MCF 10A (cell line): ENCODE measurements around the gene ANKAR. TPM values are rescaled to one million over a fixed set of nuclear protein-coding genes. Genes with fewer than 3 reads are reported as not detected.
"Not testable (repeated sequence)": the region's sequence is repeated elsewhere in the genome, so short reads cannot be mapped to it uniquely, and the experiment has no call there.

Experiments used
- BruUV-seq: library from RNA; stranded (reverse); fragments of 400-500 nt; replicated peaks from 2 replicates; lab custom pipeline; 2021; lab: Mats Ljungman, UMichigan
- CTCF ChIA-PET: fragments of 300-600 bp; sonication (Branson Sonifier 250); formaldehyde crosslinking; extraction: SDS; loops from one replicate; lab custom pipeline; 2021; ENCODE audit warnings: antibody characterized with exemption, inconsistent platforms; lab: Yijun Ruan, JAX
- POLR2A ChIA-PET: fragments of 300-600, 350-650 bp; sonication (Branson Sonifier 250); formaldehyde crosslinking; extraction: SDS; loops from one replicate; lab custom pipeline; 2020; ENCODE audit warnings: antibody characterized with exemption, inconsistent platforms; lab: Yijun Ruan, JAX
- DNase-seq: peaks from one replicate; pipeline ENCODE4 v3.0.0-alpha.2; 2018; ENCODE audit not compliant: unreplicated experiment
- H3K27ac Mint-ChIP-seq: one replicate; pipeline ENCODE4 v1.8.0; 2022; ENCODE audit warnings: mild to moderate bottlenecking, low read depth, mixed read lengths; ENCODE audit not compliant: unreplicated experiment
- H3K27me3 Mint-ChIP-seq: one replicate; pipeline ENCODE4 v1.8.0; 2022; ENCODE audit warnings: mixed read lengths; ENCODE audit not compliant: insufficient read depth, unreplicated experiment
- H3K36me3 Mint-ChIP-seq: one replicate; pipeline ENCODE4 v1.8.0; 2022; ENCODE audit warnings: mild to moderate bottlenecking, moderate library complexity, mixed read lengths; ENCODE audit not compliant: insufficient read depth, unreplicated experiment
- H3K4me1 Mint-ChIP-seq: one replicate; pipeline ENCODE4 v1.8.0; 2022; ENCODE audit warnings: mixed read lengths; ENCODE audit not compliant: insufficient read depth, unreplicated experiment
- H3K4me3 Mint-ChIP-seq: one replicate; pipeline ENCODE4 v1.8.0; 2022; ENCODE audit warnings: mild to moderate bottlenecking, moderate library complexity, mixed read lengths; ENCODE audit not compliant: unreplicated experiment
- H3K9me3 Mint-ChIP-seq: one replicate; pipeline ENCODE4 v1.8.0; 2022; ENCODE audit warnings: mixed read lengths; ENCODE audit not compliant: unreplicated experiment
- intact Hi-C: fragments of 100-400 bp; cut with micrococcal nuclease; formaldehyde crosslinking; loops from 2 replicates; pipeline ENCODE4 v1.14.1; 2022
- total RNA-seq: library from RNA; stranded (reverse); gene quantifications from 2 replicates; pipeline ENCODE4 v1.2.3, GENCODE V29; 2022
- TF ChIP-seq, protein P1 (sequence below): fragments of 200-600 bp; IDR thresholded peaks from one replicate; pipeline ENCODE4 v1.8.0; 2022; ENCODE audit warnings: antibody characterized with exemption, mild to moderate bottlenecking; ENCODE audit not compliant: unreplicated experiment

ANKAR gene
- total RNA-seq, 1 experiment from 2014 or later, result 4.6 TPM

DNA sequence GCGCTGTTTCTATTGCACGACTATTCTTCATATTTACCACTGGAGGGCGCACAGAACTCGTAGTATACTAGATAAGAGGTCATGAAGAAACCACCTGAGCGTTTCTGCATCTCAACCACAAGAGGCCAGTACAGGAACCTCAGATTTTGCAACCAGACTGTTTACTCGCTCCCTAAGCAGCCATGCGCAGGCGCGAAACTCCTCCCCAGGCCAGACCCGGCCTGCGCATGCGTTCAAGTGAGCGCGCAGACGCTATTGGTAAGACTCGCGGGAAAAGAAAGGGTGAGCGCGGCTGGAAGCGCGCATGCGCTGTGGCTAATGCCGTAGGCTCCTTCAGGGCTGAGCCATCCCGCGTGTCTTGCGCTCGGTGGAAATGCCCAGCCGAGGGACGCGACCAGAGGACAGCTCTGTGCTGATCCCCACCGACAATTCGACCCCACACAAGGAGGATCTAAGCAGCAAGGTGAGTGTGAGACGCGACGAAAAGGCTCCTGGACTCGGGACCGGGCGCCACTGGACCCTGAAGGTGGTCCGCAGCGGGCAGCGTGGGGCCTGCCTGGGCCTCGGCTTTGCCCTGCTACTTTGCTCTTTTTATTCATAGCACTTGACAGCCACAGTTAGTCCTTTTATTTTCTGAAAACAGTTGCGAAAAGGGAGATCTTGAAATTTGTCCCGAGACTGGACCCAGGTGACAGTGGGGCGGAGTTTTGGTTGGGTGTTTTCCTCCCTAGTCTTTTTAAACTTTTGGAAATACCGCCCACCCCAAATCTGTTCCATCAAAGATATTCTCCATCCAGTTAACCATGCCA lies 13.1 kb upstream of the ANKAR start, which contains the start of gene ASNSD1:
Gene ASNSD1 (plus strand): TSS at position 312 of the 809 bp plus-strand sequence. CDS start 4,674 bp downstream, outside the sequence.
- peaks cover 6% of the 10 kb centered on the region for H3K36me3 Mint-ChIP-seq
- H3K4me1 Mint-ChIP-seq, result peaks cover 5% of the 10 kb centered on the region
- no peak within 1 kb of the TSS for H3K27ac Mint-ChIP-seq
- no peaks in the 10 kb centered on the region for H3K9me3 Mint-ChIP-seq
- ChIA-PET CTCF (interaction anchor here (0.6 to 8.9 kb wide), 42 partner anchors 8 to 1139 kb away, joined by 3 to 123 read pairs (median 4); partner anchors contain the start of genes ANKAR and OSGEPL1), POLR2A (interaction anchor here (0.5 to 5.7 kb wide), 14 partner anchors 11 to 137 kb away, joined by 3 to 59 read pairs (median 4); partner anchors contain the start of genes ANKAR, ORMDL1, OSGEPL1 and PMS1)
- TF ChIP-seq, protein P1, sequence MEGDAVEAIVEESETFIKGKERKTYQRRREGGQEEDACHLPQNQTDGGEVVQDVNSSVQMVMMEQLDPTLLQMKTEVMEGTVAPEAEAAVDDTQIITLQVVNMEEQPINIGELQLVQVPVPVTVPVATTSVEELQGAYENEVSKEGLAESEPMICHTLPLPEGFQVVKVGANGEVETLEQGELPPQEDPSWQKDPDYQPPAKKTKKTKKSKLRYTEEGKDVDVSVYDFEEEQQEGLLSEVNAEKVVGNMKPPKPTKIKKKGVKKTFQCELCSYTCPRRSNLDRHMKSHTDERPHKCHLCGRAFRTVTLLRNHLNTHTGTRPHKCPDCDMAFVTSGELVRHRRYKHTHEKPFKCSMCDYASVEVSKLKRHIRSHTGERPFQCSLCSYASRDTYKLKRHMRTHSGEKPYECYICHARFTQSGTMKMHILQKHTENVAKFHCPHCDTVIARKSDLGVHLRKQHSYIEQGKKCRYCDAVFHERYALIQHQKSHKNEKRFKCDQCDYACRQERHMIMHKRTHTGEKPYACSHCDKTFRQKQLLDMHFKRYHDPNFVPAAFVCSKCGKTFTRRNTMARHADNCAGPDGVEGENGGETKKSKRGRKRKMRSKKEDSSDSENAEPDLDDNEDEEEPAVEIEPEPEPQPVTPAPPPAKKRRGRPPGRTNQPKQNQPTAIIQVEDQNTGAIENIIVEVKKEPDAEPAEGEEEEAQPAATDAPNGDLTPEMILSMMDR, result peak; percentile 87
- TSS peak; percentile 70 for BruUV-seq
- H3K4me3 Mint-ChIP-seq, result no peak within 1 kb of the TSS
- H3K27me3 Mint-ChIP-seq, result no peaks in the 10 kb centered on the region
- intact Hi-C loops, result loop anchor here (1.0 to 5.0 kb wide), 6 partner anchors 37 to 656 kb away; partner anchors contain the start of genes HIBCH, ORMDL1, OSGEPL1 and PMS1
- peak; percentile 99 for DNase-seq

DNA sequence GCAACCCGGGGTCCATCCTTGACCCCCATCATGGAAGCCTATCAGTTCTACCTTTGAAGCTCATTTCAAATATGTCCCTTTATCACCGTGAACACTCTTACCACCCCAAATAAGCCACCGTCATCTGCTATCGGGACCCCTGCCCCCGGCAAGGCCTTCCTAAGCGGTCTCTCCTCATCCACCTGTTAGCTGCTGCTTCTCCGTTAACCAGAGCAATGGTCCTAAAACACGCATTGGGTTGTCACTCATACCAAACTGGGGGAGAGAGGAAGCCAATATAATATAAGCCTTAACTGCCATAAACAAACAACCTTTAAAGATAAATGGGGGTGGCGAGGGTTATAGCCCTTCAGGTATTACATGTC lies 12.5 kb upstream of the ANKAR start:
- H3K9me3 Mint-ChIP-seq, result no peaks in the 10 kb centered on the region
- DNase-seq, result peak; percentile 9
- H3K36me3 Mint-ChIP-seq, result peaks cover 12% of the 10 kb centered on the region
- TF ChIP-seq, protein P1, result no peak
- no peaks in the 10 kb centered on the region for H3K27me3 Mint-ChIP-seq
- H3K4me1 Mint-ChIP-seq, result peaks cover 5% of the 10 kb centered on the region
- BruUV-seq, result no TSS peak
- POLR2A ChIA-PET, result interaction anchor here (0.5 to 5.7 kb wide), 9 partner anchors 12 to 784 kb away, joined by 3 to 59 read pairs (median 9); partner anchors contain the start of genes ANKAR, ORMDL1, OSGEPL1 and PMS1
- CTCF ChIA-PET, result interaction anchor here (0.8 to 8.9 kb wide), 15 partner anchors 12 to 499 kb away, joined by 3 to 123 read pairs (median 4); partner anchors contain the start of genes ANKAR and OSGEPL1
- H3K27ac Mint-ChIP-seq, result no peak overlapping the region
- intact Hi-C loops, result loop anchor here (1.0 to 5.0 kb wide), 6 partner anchors 36 to 655 kb away; partner anchors contain the start of genes HIBCH, ORMDL1, OSGEPL1 and PMS1
- H3K4me3 Mint-ChIP-seq, result no peak overlapping the region

DNA sequence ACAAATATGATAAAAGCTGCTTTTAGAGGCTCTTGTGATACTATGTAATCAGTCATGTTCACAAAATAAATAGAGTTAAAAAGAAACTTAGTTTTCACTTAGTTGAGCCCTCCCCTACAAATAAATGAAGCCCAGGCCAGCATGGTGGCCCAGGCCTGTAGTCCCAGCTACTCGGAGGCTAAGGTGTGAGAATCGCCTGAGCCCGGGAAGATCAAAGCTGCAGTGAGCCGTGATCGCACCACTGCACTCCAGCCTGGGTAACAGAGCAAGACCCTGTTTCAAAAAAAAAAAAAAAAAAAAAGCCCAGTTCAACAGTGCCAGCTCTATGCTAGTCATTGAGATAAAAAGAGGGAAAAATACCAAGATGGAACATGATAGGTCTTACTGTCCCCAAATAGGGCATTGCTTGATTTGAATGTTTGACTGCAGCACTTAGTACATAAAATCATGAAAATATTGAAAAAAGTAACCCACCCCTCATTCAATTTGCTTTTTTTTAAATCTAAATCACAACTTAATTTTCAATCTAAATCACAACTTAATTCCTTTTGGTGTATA lies 11.7 kb upstream of the ANKAR start:
- DNase-seq, result no peak
- H3K4me1 Mint-ChIP-seq, result peaks cover 5% of the 10 kb centered on the region
- peaks cover 20% of the 10 kb centered on the region for H3K36me3 Mint-ChIP-seq
- TF ChIP-seq, protein P1, result no peak
- no peak overlapping the region for H3K27ac Mint-ChIP-seq
- no peaks in the 10 kb centered on the region for H3K27me3 Mint-ChIP-seq
- intact Hi-C loops, result loop anchor here (5.0 kb wide), 2 partner anchors 120 to 655 kb away; partner anchors contain the start of genes HIBCH, ORMDL1 and PMS1
- CTCF ChIA-PET, result interaction anchor here (0.6 to 8.9 kb wide), 7 partner anchors 11 to 126 kb away, joined by 3 to 123 read pairs (median 24); partner anchors contain the start of genes ANKAR and OSGEPL1
- H3K9me3 Mint-ChIP-seq, result no peaks in the 10 kb centered on the region
- no TSS peak for BruUV-seq
- no peak overlapping the region for H3K4me3 Mint-ChIP-seq
- POLR2A ChIA-PET, result interaction anchor here (0.5 to 5.7 kb wide), 5 partner anchors 12 to 783 kb away, joined by 3 to 59 read pairs (median 5); partner anchors contain the start of gene ANKAR

DNA sequence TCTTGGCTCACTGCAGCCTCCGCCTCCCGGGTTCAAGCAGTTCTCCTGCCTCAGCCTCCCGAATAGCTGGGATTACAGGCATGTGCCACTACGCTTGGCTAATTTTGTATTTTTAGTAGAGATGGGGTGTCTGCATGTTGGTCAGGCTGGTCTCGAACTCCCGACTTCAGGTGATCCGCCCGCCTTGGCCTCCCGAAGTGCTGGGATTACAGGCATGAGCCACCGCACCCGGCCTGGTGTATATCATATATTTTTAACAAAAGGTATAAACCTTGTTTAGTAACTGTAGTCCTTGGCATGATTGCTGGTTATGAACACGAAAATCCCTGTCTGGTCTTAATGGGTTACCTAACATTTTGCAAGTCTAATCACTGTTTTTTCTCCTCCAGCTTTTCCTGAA lies 11.2 kb upstream of the ANKAR start:
- ChIA-PET CTCF (interaction anchor here (0.6 to 8.9 kb wide), 6 partner anchors 10 to 126 kb away, joined by 3 to 123 read pairs (median 18); partner anchors contain the start of genes ANKAR and OSGEPL1), POLR2A (interaction anchor here (1.3 to 5.7 kb wide), 2 partner anchors 11 to 17 kb away, joined by 4 to 59 read pairs; partner anchors contain the start of gene ANKAR)
- BruUV-seq, H3K27me3 Mint-ChIP-seq, H3K4me3 Mint-ChIP-seq, DNase-seq, H3K27ac Mint-ChIP-seq, H3K9me3 Mint-ChIP-seq, H3K4me1 Mint-ChIP-seq: not testable (repeated sequence)
- peaks cover 26% of the 10 kb centered on the region for H3K36me3 Mint-ChIP-seq
- intact Hi-C loops, result loop anchor here (5.0 kb wide), 2 partner anchors 119 to 654 kb away; partner anchors contain the start of genes HIBCH, ORMDL1 and PMS1
